ENCODE measurements around the gene CORO2B.

The CORO2B gene

GRCh38 chr15:68733666-68734065 is 154.9 kb downstream of the CORO2B start:
- no peak for DNase-seq (ENCODE audit: low read depth)
- in situ Hi-C loops (cut with HindIII; ENCODE audit: low sequenced_read_pairs) = no loop called here
- no peak for TF ChIP-seq CTCF (IDR thresholded peaks at IDR 0.05; ENCODE audit: low read depth, low read length, missing control alignments)
- no peak overlapping the region for H3K4me3 ChIP-seq (ENCODE audit: low read depth, low read length)

- DNase-seq (ENCODE audit: low read depth) = no peak
- no peak overlapping the region for H3K4me3 ChIP-seq (ENCODE audit: low read depth, low read length)
- no peak for TF ChIP-seq CTCF (IDR thresholded peaks at IDR 0.05; ENCODE audit: low read depth, low read length, missing control alignments)
- in situ Hi-C loops (cut with HindIII; ENCODE audit: low sequenced_read_pairs) = no loop called here
Observed at GRCh38 chr15:68734352-68734751, 155.6 kb downstream of the CORO2B start.

- in situ Hi-C loops (cut with HindIII; ENCODE audit: low sequenced_read_pairs) = no loop called here
- H3K4me3 ChIP-seq (ENCODE audit: low read depth, low read length) = no peak overlapping the region
- no peak for TF ChIP-seq CTCF (IDR thresholded peaks at IDR 0.05; ENCODE audit: low read depth, low read length, missing control alignments)
- no peak for DNase-seq (ENCODE audit: low read depth)
Observed at GRCh38 chr15:68734881-68735280, 156.1 kb downstream of the CORO2B start.

GRCh38 chr15:68735610-68736009 is 156.8 kb downstream of the CORO2B start:
- in situ Hi-C loops (cut with HindIII; ENCODE audit: low sequenced_read_pairs) = no loop called here
- no peak for TF ChIP-seq CTCF (IDR thresholded peaks at IDR 0.05; ENCODE audit: low read depth, low read length, missing control alignments)

GRCh38 chr15:68739390-68740080 is 160.7 kb downstream of the CORO2B start:
- in situ Hi-C loops (cut with HindIII; ENCODE audit: low sequenced_read_pairs) = no loop called here
- H3K4me3 ChIP-seq (ENCODE audit: low read depth, low read length) = no peak overlapping the region
- no peak for TF ChIP-seq CTCF (IDR thresholded peaks at IDR 0.05; ENCODE audit: low read depth, low read length, missing control alignments)
- DNase-seq (ENCODE audit: low read depth) = no peak

More at GRCh38 chr15:68735610-68736009, 156.8 kb downstream of the CORO2B start:
- no peak overlapping the region for H3K4me3 ChIP-seq (ENCODE audit: low read depth, low read length)
- no peak for DNase-seq (ENCODE audit: low read depth)

- H3K4me3 ChIP-seq (ENCODE audit: low read depth, low read length) = no peak overlapping the region
- in situ Hi-C loops (cut with HindIII; ENCODE audit: low sequenced_read_pairs) = no loop called here
- no peak for TF ChIP-seq CTCF (IDR thresholded peaks at IDR 0.05; ENCODE audit: low read depth, low read length, missing control alignments)
- no peak for DNase-seq (ENCODE audit: low read depth)
Observed at GRCh38 chr15:68743256-68743655, 164.5 kb downstream of the CORO2B start.

Measured in astrocyte of the cerebellum (primary cell).